Measurements from ENCODE around the gene SUGCT. TPM values are rescaled to one million over a fixed set of nuclear protein-coding genes. Genes with fewer than 3 reads are reported as not detected.

Gene SUGCT
- total RNA-seq, 4 donors from 2014 or later = 0.83 to 7.1 (median 3.2) TPM

GRCh38 chr7:40536421-40536820, 401.6 kb downstream of the SUGCT start:
- Histone ChIP-seq H3K4me1 (no peaks in the 10 kb centered on the region), H3K4me3 (no peak overlapping the region), H3K9me3 (no peaks in the 10 kb centered on the region), H3K27ac (no peak overlapping the region), H3K27me3 (no peaks in the 10 kb centered on the region), H3K36me3 (no peaks in the 10 kb centered on the region)
- intact Hi-C loops (cut with DNase I) = no loop called here
- DNase-seq = no peak
- TF ChIP-seq POLR2A (IDR thresholded peaks at IDR 0.05) = no peak
- 55 to 69% methylated on average over 1 of the region's 1 CpG for WGBS, 2 donors

DNA sequence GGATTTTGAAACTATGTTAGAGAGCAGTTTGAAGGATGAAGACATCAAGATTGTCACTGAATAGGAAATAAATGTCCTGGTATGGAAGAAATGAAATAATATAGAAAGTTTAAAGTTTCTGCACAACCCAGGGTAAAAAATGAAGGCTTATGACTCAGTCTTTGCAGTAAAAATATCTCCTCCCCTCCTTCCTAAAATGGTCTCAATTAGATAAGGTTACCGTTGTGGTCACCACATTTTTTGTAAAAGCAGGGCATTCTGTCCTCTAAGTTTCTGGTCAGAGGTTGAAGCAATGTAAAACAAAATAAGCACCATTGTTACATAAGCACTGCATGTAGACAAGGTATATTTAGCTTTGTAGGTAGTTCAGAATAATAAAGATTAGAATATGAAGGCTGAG, 403.5 kb downstream of the SUGCT start:
- intact Hi-C loops (cut with DNase I) = no loop called here
- no peak for DNase-seq
- no peaks in the 10 kb centered on the region for H3K4me1 ChIP-seq
- H3K9me3 ChIP-seq = no peaks in the 10 kb centered on the region
- no peak overlapping the region for H3K27ac ChIP-seq
- 53 to 77% methylated on average over 1 of the region's 1 CpG for WGBS, 2 donors
- no peak for TF ChIP-seq CTCF (IDR thresholded peaks at IDR 0.05)
- TF ChIP-seq POLR2A (IDR thresholded peaks at IDR 0.05) = no peak
- H3K36me3 ChIP-seq = no peaks in the 10 kb centered on the region
- H3K27me3 ChIP-seq = no peaks in the 10 kb centered on the region
- no peak overlapping the region for H3K4me3 ChIP-seq

GRCh38 chr7:40541336-40541735, 406.5 kb downstream of the SUGCT start:
- 81 to 88% methylated on average over 1 of the region's 1 CpG for WGBS, 2 donors
- intact Hi-C loops (cut with DNase I) = no loop called here
- Histone ChIP-seq H3K9me3 (no peaks in the 10 kb centered on the region), H3K4me3 (no peak overlapping the region), H3K27me3 (no peaks in the 10 kb centered on the region), H3K36me3 (no peaks in the 10 kb centered on the region), H3K4me1 (no peaks in the 10 kb centered on the region), H3K27ac (no peak overlapping the region)
- no peak for TF ChIP-seq CTCF (IDR thresholded peaks at IDR 0.05)
- no peak for TF ChIP-seq POLR2A (IDR thresholded peaks at IDR 0.05)
- no peak for DNase-seq

GRCh38 chr7:40542982-40543741, 408.4 kb downstream of the SUGCT start:
- intact Hi-C loops (cut with DNase I) = no loop called here
- no peak for TF ChIP-seq POLR2A (IDR thresholded peaks at IDR 0.05)
- no peak for TF ChIP-seq CTCF (IDR thresholded peaks at IDR 0.05)
- Histone ChIP-seq H3K27me3 (no peaks in the 10 kb centered on the region), H3K4me1 (no peaks in the 10 kb centered on the region), H3K36me3 (no peaks in the 10 kb centered on the region), H3K9me3 (no peaks in the 10 kb centered on the region), H3K27ac (no peak overlapping the region), H3K4me3 (no peak overlapping the region)
- 54 to 74% methylated on average over 3 of the region's 3 CpGs for WGBS, 2 donors
- DNase-seq = no peak

GRCh38 chr7:40544221-40544723, 409.5 kb downstream of the SUGCT start:
- no peaks in the 10 kb centered on the region for H3K4me1 ChIP-seq
- H3K36me3 ChIP-seq = no peaks in the 10 kb centered on the region
- WGBS, 2 donors = 50% methylated on average over 6 of the region's 6 CpGs
- H3K9me3 ChIP-seq = no peaks in the 10 kb centered on the region
- no peak for DNase-seq
- TF ChIP-seq POLR2A (IDR thresholded peaks at IDR 0.05) = no peak
- TF ChIP-seq CTCF (IDR thresholded peaks at IDR 0.05) = no peak
- H3K27me3 ChIP-seq = no peaks in the 10 kb centered on the region
- intact Hi-C loops (cut with DNase I) = no loop called here
- no peak overlapping the region for H3K27ac ChIP-seq
- H3K4me3 ChIP-seq = no peak overlapping the region
